Calu3 (cell line): ENCODE data around the gene C10orf95. TPM values are rescaled to one million over a fixed set of nuclear protein-coding genes. Genes with fewer than 3 reads are reported as not detected.
A peak's percentile ranks its signal among the peaks of the same experiment; 100 is the strongest.
"Not testable (repeated sequence)": the region's sequence is repeated elsewhere in the genome, so short reads cannot be mapped to it uniquely, and the experiment has no call there.

Source experiments
- BruUV-seq: library from RNA; stranded (reverse); fragments of 400-500 nt; replicated peaks from 2 replicates; lab custom pipeline; 2021; lab: Mats Ljungman, UMichigan
- CTCF ChIA-PET: fragments of 300-600 bp; sonication (Branson Sonifier 250); formaldehyde crosslinking; loops from one replicate; lab custom pipeline; 2022; ENCODE audit warnings: antibody characterized with exemption; lab: Charles Lee
- DNase-seq: peaks from one replicate; pipeline ENCODE4 v3.0.0; 2022
- H3K27ac Mint-ChIP-seq: one replicate; pipeline ENCODE4 v1.8.0; 2022; ENCODE audit warnings: mixed read lengths; ENCODE audit not compliant: unreplicated experiment
- H3K27me3 Mint-ChIP-seq: one replicate; pipeline ENCODE4 v1.8.0; 2022; ENCODE audit warnings: mixed read lengths; ENCODE audit not compliant: unreplicated experiment
- H3K36me3 Mint-ChIP-seq: one replicate; pipeline ENCODE4 v1.8.0; 2022; ENCODE audit warnings: mild to moderate bottlenecking, moderate library complexity, mixed read lengths; ENCODE audit not compliant: insufficient read depth, unreplicated experiment
- H3K4me1 Mint-ChIP-seq: one replicate; pipeline ENCODE4 v1.8.0; 2022; ENCODE audit warnings: mild to moderate bottlenecking, low read depth, mixed read lengths; ENCODE audit not compliant: unreplicated experiment
- H3K4me3 Mint-ChIP-seq: one replicate; pipeline ENCODE4 v1.8.0; 2022; ENCODE audit warnings: mild to moderate bottlenecking, low read depth, moderate library complexity, mixed read lengths; ENCODE audit not compliant: unreplicated experiment
- H3K9me3 Mint-ChIP-seq: one replicate; pipeline ENCODE4 v1.8.0; 2022; ENCODE audit warnings: low read depth, mixed read lengths; ENCODE audit not compliant: unreplicated experiment
- CTCF ChIP-seq: fragments of 200-600 bp; IDR thresholded peaks from one replicate; pipeline ENCODE4 v1.8.0; 2022; ENCODE audit warnings: antibody characterized with exemption; ENCODE audit not compliant: unreplicated experiment
- intact Hi-C: fragments of 100-400 bp; cut with micrococcal nuclease; formaldehyde crosslinking; loops from one replicate; pipeline ENCODE4 v1.10.0; 2022; ENCODE audit not compliant: unreplicated experiment
- total RNA-seq: library from RNA; stranded (reverse); gene quantifications from 2 replicates; pipeline ENCODE4 v1.2.3, GENCODE V29; 2022

C10orf95 gene
- total RNA-seq, 1 experiment from 2014 or later, result 0.57 TPM

DNA sequence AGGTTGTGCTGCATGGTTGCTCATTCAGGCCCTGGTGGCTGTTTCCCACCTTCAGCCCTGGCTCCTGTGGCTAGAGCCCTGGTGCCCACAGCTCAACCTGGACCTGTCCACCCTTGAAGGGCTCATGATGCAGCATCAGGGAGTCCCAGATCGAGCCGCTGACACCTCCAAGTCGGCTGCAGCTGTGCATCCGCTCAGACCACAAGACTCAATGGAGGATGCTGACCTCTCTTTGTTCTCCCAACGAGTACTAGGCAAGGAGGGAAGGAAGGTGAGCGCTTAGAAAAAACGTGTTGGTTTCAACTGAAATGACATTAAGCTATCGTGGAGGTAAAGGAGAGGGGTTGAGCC is 9.5 kb upstream of the C10orf95 start:
- no peaks in the 10 kb centered on the region for H3K9me3 Mint-ChIP-seq
- no TSS peak for BruUV-seq
- H3K4me3 Mint-ChIP-seq, result peak overlapping the region; percentile 97
- CTCF ChIA-PET, result interaction anchor here (0.6 kb wide), 1 partner anchor 100 kb away, joined by 5 read pairs; no protein-coding TSS in a partner anchor
- no peak for TF ChIP-seq CTCF
- no peaks in the 10 kb centered on the region for H3K27me3 Mint-ChIP-seq
- no peak for DNase-seq
- peaks cover 21% of the 10 kb centered on the region for H3K36me3 Mint-ChIP-seq
- H3K4me1 Mint-ChIP-seq, result peaks cover 32% of the 10 kb centered on the region
- H3K27ac Mint-ChIP-seq, result peak overlapping the region; percentile 59
- intact Hi-C loops, result no loop called here

- Mint-ChIP-seq H3K4me1 (peaks cover 29% of the 10 kb centered on the region), H3K36me3 (peaks cover 21% of the 10 kb centered on the region), H3K27ac (no peak overlapping the region), H3K9me3 (no peaks in the 10 kb centered on the region), H3K4me3 (no peak overlapping the region), H3K27me3 (no peaks in the 10 kb centered on the region)
- intact Hi-C loops, result no loop called here
- no TSS peak for BruUV-seq
- DNase-seq, result no peak
- CTCF ChIA-PET, result no interaction called here
- TF ChIP-seq CTCF, result no peak
Measured at GRCh38 chr10:102458656-102459055, 7.3 kb upstream of the C10orf95 start.

DNA sequence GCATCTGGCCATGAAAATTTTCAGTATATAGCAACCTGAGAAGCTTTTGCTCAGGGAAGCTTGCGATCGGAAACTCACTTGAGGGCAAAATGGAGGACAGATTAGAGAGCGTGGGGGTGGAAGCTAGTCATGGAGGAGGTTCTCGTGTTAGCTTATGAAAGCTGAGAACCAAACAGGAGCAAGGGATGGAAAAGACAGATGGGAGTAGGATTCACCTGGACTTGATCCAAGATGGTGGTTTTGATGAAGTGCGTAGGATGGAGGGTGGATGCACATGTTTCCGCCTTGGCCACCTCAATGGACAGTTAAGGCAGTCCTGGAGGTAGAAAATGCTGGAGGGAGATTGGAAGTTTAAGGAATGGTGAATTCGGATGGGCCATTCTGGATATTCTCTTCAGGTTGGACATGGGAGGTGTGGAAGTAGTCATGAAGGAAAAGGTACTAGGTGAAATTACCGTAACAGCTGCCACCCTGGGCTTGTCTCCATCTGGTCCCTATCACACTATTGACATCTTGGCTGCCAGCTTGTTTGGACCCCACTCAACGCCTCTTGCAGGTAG is 6.3 kb upstream of the C10orf95 start:
- no peak overlapping the region for H3K4me3 Mint-ChIP-seq
- intact Hi-C loops, result no loop called here
- CTCF ChIA-PET, result interaction anchor here (0.6 kb wide), 1 partner anchor 405 kb away, joined by 3 read pairs; no protein-coding TSS in a partner anchor
- H3K4me1 Mint-ChIP-seq, result peaks cover 20% of the 10 kb centered on the region
- H3K27me3 Mint-ChIP-seq, result no peaks in the 10 kb centered on the region
- no peak for TF ChIP-seq CTCF
- peak overlapping the region; percentile 29 for H3K27ac Mint-ChIP-seq
- DNase-seq, result no peak
- H3K9me3 Mint-ChIP-seq, result no peaks in the 10 kb centered on the region
- H3K36me3 Mint-ChIP-seq, result peaks cover 22% of the 10 kb centered on the region
- no TSS peak for BruUV-seq

DNA sequence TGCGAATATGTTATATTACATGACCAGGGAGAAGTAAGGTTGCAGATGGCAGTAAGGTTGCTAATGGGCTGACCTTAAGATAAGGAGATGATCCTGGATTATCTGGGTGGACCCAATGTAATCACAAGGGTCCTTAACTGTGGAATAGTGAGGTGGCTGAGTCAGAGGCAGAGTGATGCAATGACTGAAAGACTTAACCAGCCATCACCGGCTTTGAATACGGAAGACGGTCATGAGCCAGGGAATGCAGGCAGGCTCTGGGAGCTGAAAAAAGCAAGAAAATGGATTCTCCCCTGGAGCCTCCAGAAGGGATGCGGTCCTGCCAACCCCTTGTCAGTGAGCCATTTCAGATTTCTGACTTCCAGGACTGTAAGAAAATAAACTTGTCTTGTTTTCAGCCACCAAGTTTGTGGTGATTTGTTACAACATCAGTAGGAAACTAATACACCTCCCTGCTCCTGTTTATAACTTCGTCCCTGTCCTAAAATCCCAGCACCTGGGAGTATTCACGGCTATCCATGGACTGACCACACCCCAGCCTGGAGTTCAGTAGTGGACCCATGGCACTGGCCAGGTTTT is 4.6 kb upstream of the C10orf95 start:
- peaks cover 20% of the 10 kb centered on the region for H3K36me3 Mint-ChIP-seq
- no TSS peak for BruUV-seq
- CTCF ChIA-PET, result no interaction called here
- H3K9me3 Mint-ChIP-seq, result no peaks in the 10 kb centered on the region
- H3K4me3 Mint-ChIP-seq, result no peak overlapping the region
- intact Hi-C loops, result no loop called here
- H3K27me3 Mint-ChIP-seq, result no peaks in the 10 kb centered on the region
- peaks cover 4% of the 10 kb centered on the region for H3K4me1 Mint-ChIP-seq
- H3K27ac Mint-ChIP-seq, result no peak overlapping the region
- no peak for TF ChIP-seq CTCF
- DNase-seq, result no peak

GRCh38 chr10:102454662-102455487 is 3.5 kb upstream of the C10orf95 start:
- H3K27me3 Mint-ChIP-seq, H3K4me3 Mint-ChIP-seq, BruUV-seq, H3K9me3 Mint-ChIP-seq, H3K4me1 Mint-ChIP-seq, DNase-seq, CTCF ChIA-PET, H3K27ac Mint-ChIP-seq, intact Hi-C loops: not testable (repeated sequence)
- H3K36me3 Mint-ChIP-seq, result peaks cover 29% of the 10 kb centered on the region
